Activated CD4-positive, alpha-beta T cell treated with anti-CD3 and anti-CD28 coated beads, Interleukin-2, amount 50 U/mL, for 24 hours (primary cell): ENCODE measurements around the gene FAT1.

Experiments
- DNase-seq, 2 donors: peaks; one replicate each; pipeline ENCODE4 v3.0.0-alpha.2; 2020; ENCODE audit warnings: low read depth in 1 of 2, low spot score in 1 of 2

FAT1 gene

GRCh38 chr4:186658657-186659056, 65.0 kb downstream of the FAT1 start:
- DNase-seq: no peak

GRCh38 chr4:186657764-186658163, 65.9 kb downstream of the FAT1 start:
- no peak for DNase-seq

GRCh38 chr4:186653969-186654368, 69.7 kb downstream of the FAT1 start:
- DNase-seq: no peak

GRCh38 chr4:186651624-186652023, 72.0 kb downstream of the FAT1 start:
- no peak for DNase-seq

- no peak for DNase-seq
Measured at GRCh38 chr4:186651181-186651603, 72.5 kb downstream of the FAT1 start.

- no peak for DNase-seq
Measured at GRCh38 chr4:186650401-186651180, 73.1 kb downstream of the FAT1 start.

GRCh38 chr4:186647821-186648220, 75.8 kb downstream of the FAT1 start:
- DNase-seq: no peak

GRCh38 chr4:186644737-186645261, 78.9 kb downstream of the FAT1 start:
- no peak for DNase-seq

- DNase-seq: no peak
Measured at GRCh38 chr4:186644311-186644638, 79.4 kb downstream of the FAT1 start.

- DNase-seq: no peak
Measured at GRCh38 chr4:186643501-186644310, 80.0 kb downstream of the FAT1 start.

GRCh38 chr4:186642998-186643397, 80.7 kb downstream of the FAT1 start:
- DNase-seq: no peak

- DNase-seq: no peak
Measured at GRCh38 chr4:186642530-186642929, 81.1 kb downstream of the FAT1 start.

- DNase-seq: no peak
Measured at GRCh38 chr4:186634591-186635128, 89.0 kb downstream of the FAT1 start.

GRCh38 chr4:186633844-186634243, 89.8 kb downstream of the FAT1 start:
- no peak for DNase-seq

- no peak for DNase-seq
Measured at GRCh38 chr4:186630128-186630527, 93.5 kb downstream of the FAT1 start.

GRCh38 chr4:186628058-186628711, 95.5 kb downstream of the FAT1 start:
- no peak for DNase-seq

- DNase-seq: no peak
Measured at GRCh38 chr4:186627226-186627865, 96.3 kb downstream of the FAT1 start.

- DNase-seq: no peak
Measured at GRCh38 chr4:186624951-186625350, 98.7 kb downstream of the FAT1 start.

- DNase-seq: no peak
Measured at GRCh38 chr4:186623546-186623945, 100.1 kb downstream of the FAT1 start.

GRCh38 chr4:186622788-186623464, 100.7 kb downstream of the FAT1 start:
- no peak for DNase-seq
